GM18526 (cell line): ENCODE data around the gene RPS6KA2.

Source experiments
- POLR2A ChIP-seq: IDR thresholded peaks from 3 replicates; pipeline ENCODE4 v1.6.1; 2011; ENCODE audit not compliant: insufficient read length; ENCODE audit errors: extremely low read depth

The RPS6KA2 gene

GRCh38 chr6:166583230-166583965 lies 43.7 kb downstream of the RPS6KA2 start:
- TF ChIP-seq POLR2A, result no peak

GRCh38 chr6:166582258-166582657 lies 44.8 kb downstream of the RPS6KA2 start:
- TF ChIP-seq POLR2A, result no peak

- no peak for TF ChIP-seq POLR2A
Measured at GRCh38 chr6:166581091-166581511, 46.0 kb downstream of the RPS6KA2 start.

- no peak for TF ChIP-seq POLR2A
Measured at GRCh38 chr6:166580076-166581050, 46.7 kb downstream of the RPS6KA2 start.

GRCh38 chr6:166579237-166579850 lies 47.7 kb downstream of the RPS6KA2 start:
- no peak for TF ChIP-seq POLR2A

GRCh38 chr6:166578536-166579236 lies 48.4 kb downstream of the RPS6KA2 start:
- no peak for TF ChIP-seq POLR2A

- no peak for TF ChIP-seq POLR2A
Measured at GRCh38 chr6:166575205-166575604, 51.8 kb downstream of the RPS6KA2 start.

GRCh38 chr6:166573511-166574216 lies 53.4 kb downstream of the RPS6KA2 start:
- no peak for TF ChIP-seq POLR2A

GRCh38 chr6:166572370-166573261 lies 54.4 kb downstream of the RPS6KA2 start:
- no peak for TF ChIP-seq POLR2A

GRCh38 chr6:166570929-166571713 lies 55.9 kb downstream of the RPS6KA2 start:
- TF ChIP-seq POLR2A, result no peak

GRCh38 chr6:166569206-166569605 lies 57.8 kb downstream of the RPS6KA2 start:
- no peak for TF ChIP-seq POLR2A

- TF ChIP-seq POLR2A, result no peak
Measured at GRCh38 chr6:166567813-166568212, 59.2 kb downstream of the RPS6KA2 start.

GRCh38 chr6:166567107-166567506 lies 59.9 kb downstream of the RPS6KA2 start:
- no peak for TF ChIP-seq POLR2A
